ENCODE measurements around the gene ARFRP1.

Gene ARFRP1

GRCh38 chr20:63743210-63743970 lies 35.6 kb upstream of the ARFRP1 start:
- no peak for DNase-seq

- no peak for DNase-seq
Observed at GRCh38 chr20:63742381-63743024, 34.7 kb upstream of the ARFRP1 start.

GRCh38 chr20:63741676-63742380 lies 34.1 kb upstream of the ARFRP1 start:
- DNase-seq, result no peak

GRCh38 chr20:63741354-63741675 lies 33.5 kb upstream of the ARFRP1 start:
- DNase-seq, result no peak

- DNase-seq, result peak; percentile 33 to 48
Observed at GRCh38 chr20:63740627-63741353, 33.0 kb upstream of the ARFRP1 start.

- DNase-seq, result peak; percentile 38 to 42
Observed at GRCh38 chr20:63740070-63740626, 32.4 kb upstream of the ARFRP1 start.

- DNase-seq, result peak; percentile 69 to 70
Observed at GRCh38 chr20:63739130-63740069, 31.6 kb upstream of the ARFRP1 start, which contains the start of gene SLC2A4RG. TSS of gene SLC2A4RG (plus strand) at chr20:63739776. CDS start at chr20:63739913, 137 bp downstream.

- DNase-seq, result peak; percentile 46 to 53
Observed at GRCh38 chr20:63738687-63739129, 30.9 kb upstream of the ARFRP1 start.

- peak; percentile 42 to 46 for DNase-seq
Observed at GRCh38 chr20:63737945-63738686, 30.3 kb upstream of the ARFRP1 start.

GRCh38 chr20:63737695-63737944 lies 29.8 kb upstream of the ARFRP1 start:
- DNase-seq, result no peak

- DNase-seq, result peak; percentile 47 to 55
Observed at GRCh38 chr20:63736893-63737694, 29.3 kb upstream of the ARFRP1 start.

- peak; percentile 52 to 58 for DNase-seq
Observed at GRCh38 chr20:63735859-63736718, 28.3 kb upstream of the ARFRP1 start, which contains the start of gene LIME1. TSS of gene LIME1 (plus strand) at chr20:63736664. CDS start at chr20:63737550, 886 bp downstream.

GRCh38 chr20:63734946-63735858 lies 27.4 kb upstream of the ARFRP1 start:
- no peak for DNase-seq

GRCh38 chr20:63734111-63734945 lies 26.6 kb upstream of the ARFRP1 start:
- no peak for DNase-seq

GRCh38 chr20:63733579-63734081 lies 25.9 kb upstream of the ARFRP1 start:
- no peak for DNase-seq

GRCh38 chr20:63733117-63733516 lies 25.3 kb upstream of the ARFRP1 start:
- no peak for DNase-seq
